T-cell (primary cell): ENCODE data around the gene AP1B1. TPM values are rescaled to one million over a fixed set of nuclear protein-coding genes. Genes with fewer than 3 reads are reported as not detected.

Experiments
- ATAC-seq, 4 experiments: fragments of 200-7000 bp in 3 of 4; fragments of 150-1000 bp in 1 of 4; cut with Tn5 transposase; replicated peaks in 1 of 4; 1 replicate in 3 of 4; 2 replicates in 1 of 4; pipeline ENCODE4 v1.10.0; 2021; ENCODE audit warnings: moderate library complexity in 3 of 4, mild to moderate bottlenecking in 2 of 4, moderate number of reproducible peaks in 1 of 4
- CTCF ChIA-PET, 2 donors: fragments of 300-600 bp; sonication (Branson Sonifier 250); formaldehyde crosslinking; loops; one replicate each; lab custom pipeline; 2022; ENCODE audit warnings: antibody characterized with exemption in 2 of 2; lab: Charles Lee
- POLR2A ChIA-PET, 2 donors: fragments of 300-600 bp; sonication (Branson Sonifier 250); formaldehyde crosslinking; loops; one replicate each; lab custom pipeline; 2022; ENCODE audit warnings: antibody characterized with exemption in 2 of 2; lab: Charles Lee
- DNase-seq, 35 experiments: peaks; one replicate each; pipeline versions ENCODE4 v3.0.0 to v3.0.0-alpha.2; 2013 to 2023
- H3K27ac ChIP-seq: one replicate; pipeline ENCODE4 v1.5.1; 2013; ENCODE audit warnings: low read length
- H3K27me3 ChIP-seq, 2 experiments: replicated peaks in 1 of 2; 1 replicate in 1 of 2; 2 replicates in 1 of 2; pipeline versions ENCODE4 v1.6.1 to v1.7.0; 2013; ENCODE audit warnings: low read length in 1 of 2, mixed read lengths in 1 of 2; ENCODE audit not compliant: control insufficient read depth in 2 of 2, insufficient read depth in 2 of 2; ENCODE audit errors: extremely low read depth in 1 of 2
- H3K36me3 ChIP-seq, 2 donors: 1 replicate in 1 of 2; 2 replicates in 1 of 2; pipeline versions ENCODE4 v1.6.1 to v1.7.0; 2013; ENCODE audit warnings: low read length in 1 of 2; ENCODE audit not compliant: control insufficient read depth in 2 of 2, insufficient read depth in 1 of 2; ENCODE audit errors: extremely low read depth in 1 of 2
- H3K4me1 ChIP-seq, 2 experiments: 1 replicate in 1 of 2; 2 replicates in 1 of 2; pipeline versions ENCODE4 v1.6.1 to v1.7.0; 2013; ENCODE audit warnings: low read length in 2 of 2, mixed read lengths in 1 of 2; ENCODE audit not compliant: insufficient read depth in 2 of 2, control insufficient read depth in 1 of 2; ENCODE audit errors: extremely low read depth in 1 of 2
- H3K4me3 ChIP-seq, 2 donors: 1 replicate in 1 of 2; 2 replicates in 1 of 2; pipeline versions ENCODE4 v1.5.1 to v1.7.0; 2013; ENCODE audit warnings: mild to moderate bottlenecking in 2 of 2, low read length in 1 of 2, moderate library complexity in 1 of 2; ENCODE audit not compliant: control insufficient read depth in 1 of 2; ENCODE audit errors: extremely low read depth in 1 of 2
- H3K9me3 ChIP-seq: 2 replicates; pipeline ENCODE4 v1.7.0; 2013
- H3K27ac Mint-ChIP-seq, 2 donors: one replicate each; pipeline ENCODE4 v1.8.0; 2020 to 2021; ENCODE audit warnings: mild to moderate bottlenecking in 2 of 2, mixed read lengths in 2 of 2
- H3K27me3 Mint-ChIP-seq, 2 donors: one replicate each; pipeline ENCODE4 v1.8.0; 2021 to 2022; ENCODE audit warnings: mixed read lengths in 2 of 2
- H3K36me3 Mint-ChIP-seq: one replicate; pipeline ENCODE4 v1.8.0; 2021; ENCODE audit warnings: mixed read lengths
- H3K4me1 Mint-ChIP-seq, 3 donors: one replicate each; pipeline ENCODE4 v1.8.0; 2020 to 2022; ENCODE audit warnings: mixed read lengths in 3 of 3, mild to moderate bottlenecking in 1 of 3
- H3K4me3 Mint-ChIP-seq, 3 donors: one replicate each; pipeline ENCODE4 v1.8.0; 2020 to 2022; ENCODE audit warnings: mild to moderate bottlenecking in 3 of 3, mixed read lengths in 3 of 3, moderate library complexity in 3 of 3
- H3K9me3 Mint-ChIP-seq, 3 donors: one replicate each; pipeline ENCODE4 v1.8.0; 2020 to 2022; ENCODE audit warnings: mixed read lengths in 3 of 3
- WGBS: methylation state at CpG from one replicate; pipeline ENCODE4 v1.1.5; 2013; ENCODE audit warnings: missing lambda C conversion rate; ENCODE audit not compliant: insufficient coverage; 5-methylcytosine and 5-hydroxymethylcytosine counted together
- total RNA-seq, 35 experiments: library from RNA in 6 of 35; stranded (reverse) in 6 of 35; fragments of 120-200 nt in 1 of 35; gene quantifications; one replicate each; pipeline versions ENCODE4 v1.2.1 to v1.2.4 and lab custom pipeline; 2013 to 2026

Gene AP1B1
- total RNA-seq, 5 donors from 2014 or later (not counting 1 experiment from before 2014, with no cell fraction given): 41.1 to 49.5 (median 47.1) TPM

- no peak for DNase-seq
- POLR2A ChIA-PET: no interaction called here
- Histone ChIP-seq H3K27ac (no peak overlapping the region), H3K36me3 (peaks cover 7 to 59% of the 10 kb centered on the region in 2 donors), H3K27me3 (no peaks in the 10 kb centered on the region), H3K4me1 (no peaks in the 10 kb centered on the region), H3K9me3 (no peaks in the 10 kb centered on the region), H3K4me3 (no peak overlapping the region)
- Mint-ChIP-seq H3K4me3 (no peak overlapping the region), H3K36me3 (peaks cover 14% of the 10 kb centered on the region), H3K4me1 (no peaks in the 10 kb centered on the region), H3K9me3 (no peaks in the 10 kb centered on the region), H3K27ac (no peak overlapping the region), H3K27me3 (no peaks in the 10 kb centered on the region)
- CTCF ChIA-PET: no interaction called here
- ATAC-seq: no peak
- WGBS: 96% methylated on average over 18 of the region's 19 CpGs
These were observed 58.1 kb downstream of the AP1B1 start for GRCh38 chr22:29330291-29330690.

- H3K27me3 ChIP-seq: no peaks in the 10 kb centered on the region
- DNase-seq (no peak), ATAC-seq (no peak)
- CTCF ChIA-PET: no interaction called here
- Mint-ChIP-seq H3K27ac (no peak overlapping the region), H3K4me1 (no peaks in the 10 kb centered on the region), H3K9me3 (no peaks in the 10 kb centered on the region), H3K27me3 (no peaks in the 10 kb centered on the region), H3K36me3 (peaks cover 14% of the 10 kb centered on the region), H3K4me3 (no peak overlapping the region)
- H3K36me3 ChIP-seq: peaks cover 7 to 54% of the 10 kb centered on the region in 2 donors
- whole genome bisulfite sequencing: 94% methylated on average over 10 of the region's 11 CpGs
- no peaks in the 10 kb centered on the region for H3K4me1 ChIP-seq
- H3K4me3 ChIP-seq: no peak overlapping the region
- H3K9me3 ChIP-seq: no peaks in the 10 kb centered on the region
- H3K27ac ChIP-seq: no peak overlapping the region
- POLR2A ChIA-PET: no interaction called here
These were observed 58.8 kb downstream of the AP1B1 start for GRCh38 chr22:29329581-29329980.

- 95% methylated on average over 26 of the region's 34 CpGs for WGBS
These were observed 59.5 kb downstream of the AP1B1 start for GRCh38 chr22:29328566-29329500.

GRCh38 chr22:29328055-29328454 is 60.3 kb downstream of the AP1B1 start:
- H3K9me3 ChIP-seq: no peaks in the 10 kb centered on the region
- CTCF ChIA-PET: no interaction called here
- Mint-ChIP-seq H3K27me3 (no peaks in the 10 kb centered on the region), H3K27ac (no peak overlapping the region), H3K4me3 (no peak overlapping the region), H3K9me3 (no peaks in the 10 kb centered on the region), H3K36me3 (peaks cover 7% of the 10 kb centered on the region), H3K4me1 (no peaks in the 10 kb centered on the region)
- ATAC-seq: no peak
- no peaks in the 10 kb centered on the region for H3K4me1 ChIP-seq
- H3K27ac ChIP-seq: no peak overlapping the region
- H3K27me3 ChIP-seq: no peaks in the 10 kb centered on the region
- POLR2A ChIA-PET: no interaction called here
- no peak for DNase-seq
- WGBS: 90% methylated on average over 3 of the region's 5 CpGs
- H3K4me3 ChIP-seq: no peak overlapping the region
- H3K36me3 ChIP-seq: peaks cover 4 to 45% of the 10 kb centered on the region in 2 donors

More at GRCh38 chr22:29328566-29329500, 59.5 kb downstream of the AP1B1 start:
- POLR2A ChIA-PET: no interaction called here
- H3K4me3 ChIP-seq: no peak overlapping the region
- no peaks in the 10 kb centered on the region for H3K9me3 ChIP-seq
- H3K27ac Mint-ChIP-seq: no peak overlapping the region
- no peaks in the 10 kb centered on the region for H3K27me3 Mint-ChIP-seq
- no peaks in the 10 kb centered on the region for H3K27me3 ChIP-seq
- no peak overlapping the region for H3K4me3 Mint-ChIP-seq
- no peaks in the 10 kb centered on the region for H3K4me1 Mint-ChIP-seq
- H3K4me1 ChIP-seq: no peaks in the 10 kb centered on the region
- no peak for ATAC-seq
- H3K27ac ChIP-seq: no peak overlapping the region
- peaks cover 4 to 51% of the 10 kb centered on the region in 2 donors for H3K36me3 ChIP-seq
- no peak for DNase-seq
- H3K36me3 Mint-ChIP-seq: peaks cover 14% of the 10 kb centered on the region
- CTCF ChIA-PET: no interaction called here
- no peaks in the 10 kb centered on the region for H3K9me3 Mint-ChIP-seq

GRCh38 chr22:29327089-29327764 is 61.1 kb downstream of the AP1B1 start:
- Mint-ChIP-seq H3K9me3 (no peaks in the 10 kb centered on the region), H3K27me3 (no peaks in the 10 kb centered on the region), H3K4me1 (no peaks in the 10 kb centered on the region), H3K27ac (no peak overlapping the region), H3K36me3 (peaks cover 7% of the 10 kb centered on the region), H3K4me3 (no peak overlapping the region)
- no peaks in the 10 kb centered on the region for H3K9me3 ChIP-seq
- H3K4me3 ChIP-seq: no peak overlapping the region
- no peaks in the 10 kb centered on the region for H3K4me1 ChIP-seq
- WGBS: 95% methylated on average over 8 of the region's 15 CpGs
- CTCF ChIA-PET: no interaction called here
- POLR2A ChIA-PET: interaction anchor here in 1 of 2 donors (0.6 kb wide), 1 partner anchor 167 kb away, joined by 6 read pairs; no protein-coding TSS in a partner anchor
- ATAC-seq (no peak), DNase-seq (no peak)
- no peaks in the 10 kb centered on the region for H3K27me3 ChIP-seq
- H3K36me3 ChIP-seq: peaks cover 4 to 37% of the 10 kb centered on the region in 2 donors
- no peak overlapping the region for H3K27ac ChIP-seq

- Histone ChIP-seq H3K27me3 (no peaks in the 10 kb centered on the region), H3K27ac (no peak overlapping the region), H3K36me3 (peaks cover 4 to 37% of the 10 kb centered on the region in 2 donors), H3K4me1 (no peaks in the 10 kb centered on the region), H3K4me3 (no peak overlapping the region), H3K9me3 (no peaks in the 10 kb centered on the region)
- WGBS: 95% methylated on average over 10 of the region's 10 CpGs
- peaks cover 7% of the 10 kb centered on the region for H3K36me3 Mint-ChIP-seq
- ChIA-PET CTCF (no interaction called here), POLR2A (no interaction called here)
- H3K27ac Mint-ChIP-seq: no peak overlapping the region
- H3K4me3 Mint-ChIP-seq: no peak overlapping the region
- no peaks in the 10 kb centered on the region for H3K9me3 Mint-ChIP-seq
- no peak for ATAC-seq
- H3K27me3 Mint-ChIP-seq: no peaks in the 10 kb centered on the region
- no peak for DNase-seq
- no peaks in the 10 kb centered on the region for H3K4me1 Mint-ChIP-seq
These were observed 61.9 kb downstream of the AP1B1 start for GRCh38 chr22:29326481-29326880.
